ENCODE data around the gene HNRNPC. TPM values are rescaled to one million over a fixed set of nuclear protein-coding genes. Genes with fewer than 3 reads are reported as not detected.

The HNRNPC gene
- total RNA-seq, 2 donors from 2014 or later, result 751 to 1,003 TPM

GRCh38 chr14:21268617-21269251 is 508 bp downstream of the HNRNPC start:
- WGBS, 2 experiments (ENCODE audit: insufficient coverage in 1 of 2, insufficient read length in 1 of 2), result 0% methylated on average over 11 to 21 of the region's 24 CpGs
- H3K4me1 Mint-ChIP-seq, result peaks cover 28% of the 10 kb centered on the region
- no peak for DNase-seq
- H3K9me3 ChIP-seq (ENCODE audit: control insufficient read depth, low read length), result no peaks in the 10 kb centered on the region
- H3K4me3 Mint-ChIP-seq, result peak overlapping the region; percentile 96
- no peaks in the 10 kb centered on the region for H3K9me3 Mint-ChIP-seq
- peak overlapping the region; percentile 93 for H3K27ac ChIP-seq (ENCODE audit: low read depth, low read length)
- H3K27ac Mint-ChIP-seq, result peak overlapping the region; percentile 100
- peaks cover 3% of the 10 kb centered on the region for H3K4me1 ChIP-seq (ENCODE audit: control insufficient read depth, insufficient read depth, low read length)
- H3K9ac ChIP-seq (ENCODE audit: extremely low read depth, low read length, poor library complexity, severe bottlenecking), result peak overlapping the region; percentile 100
- H3K36me3 ChIP-seq (ENCODE audit: control insufficient read depth, insufficient read depth, low read length), result peaks cover 47% of the 10 kb centered on the region
- no peaks in the 10 kb centered on the region for H3K27me3 Mint-ChIP-seq (ENCODE audit: insufficient read depth)
- H3K4me3 ChIP-seq (ENCODE audit: low read length), result peak overlapping the region; percentile 97
- H3K36me3 Mint-ChIP-seq (ENCODE audit: low read depth), result peaks cover 49% of the 10 kb centered on the region
- no peaks in the 10 kb centered on the region for H3K27me3 ChIP-seq (ENCODE audit: control insufficient read depth, insufficient read depth, low read length, poor library complexity, severe bottlenecking)
- no peak for TF ChIP-seq CTCF (conservative IDR thresholded peaks at IDR 0.05)

GRCh38 chr14:21267886-21268616 is 1.2 kb downstream of the HNRNPC start:
- 1 to 4% methylated on average over 12 to 14 of the region's 16 CpGs for WGBS, 2 experiments (ENCODE audit: insufficient coverage in 1 of 2, insufficient read length in 1 of 2)
- H3K36me3 Mint-ChIP-seq (ENCODE audit: low read depth), result peaks cover 56% of the 10 kb centered on the region
- no peaks in the 10 kb centered on the region for H3K9me3 Mint-ChIP-seq

GRCh38 chr14:21267431-21267845 is 1.8 kb downstream of the HNRNPC start:
- Mint-ChIP-seq H3K27me3 (ENCODE audit: insufficient read depth) (no peaks in the 10 kb centered on the region), H3K9me3 (no peaks in the 10 kb centered on the region), H3K36me3 (ENCODE audit: low read depth) (peaks cover 62% of the 10 kb centered on the region), H3K4me3 (peak overlapping the region; percentile 96), H3K4me1 (peaks cover 36% of the 10 kb centered on the region), H3K27ac (peak overlapping the region; percentile 100)
- Histone ChIP-seq H3K4me1 (ENCODE audit: control insufficient read depth, insufficient read depth, low read length) (peaks cover 3% of the 10 kb centered on the region), H3K36me3 (ENCODE audit: control insufficient read depth, insufficient read depth, low read length) (peaks cover 60% of the 10 kb centered on the region), H3K9me3 (ENCODE audit: control insufficient read depth, low read length) (no peaks in the 10 kb centered on the region), H3K27me3 (ENCODE audit: control insufficient read depth, insufficient read depth, low read length, poor library complexity, severe bottlenecking) (no peaks in the 10 kb centered on the region), H3K9ac (ENCODE audit: extremely low read depth, low read length, poor library complexity, severe bottlenecking) (peak overlapping the region; percentile 100), H3K27ac (ENCODE audit: low read depth, low read length) (no peak overlapping the region), H3K4me3 (ENCODE audit: low read length) (peak overlapping the region; percentile 97)
- no peak for DNase-seq
- TF ChIP-seq CTCF (conservative IDR thresholded peaks at IDR 0.05), result no peak
- 8% methylated on average over 6 to 10 of the region's 10 CpGs for WGBS, 2 experiments (ENCODE audit: insufficient coverage in 1 of 2, insufficient read length in 1 of 2)

More at GRCh38 chr14:21267886-21268616, 1.2 kb downstream of the HNRNPC start:
- peak overlapping the region; percentile 96 for H3K4me3 Mint-ChIP-seq
- Histone ChIP-seq H3K36me3 (ENCODE audit: control insufficient read depth, insufficient read depth, low read length) (peaks cover 54% of the 10 kb centered on the region), H3K9me3 (ENCODE audit: control insufficient read depth, low read length) (no peaks in the 10 kb centered on the region), H3K27me3 (ENCODE audit: control insufficient read depth, insufficient read depth, low read length, poor library complexity, severe bottlenecking) (no peaks in the 10 kb centered on the region), H3K9ac (ENCODE audit: extremely low read depth, low read length, poor library complexity, severe bottlenecking) (peak overlapping the region; percentile 100), H3K27ac (ENCODE audit: low read depth, low read length) (peak overlapping the region; percentile 36), H3K4me1 (ENCODE audit: control insufficient read depth, insufficient read depth, low read length) (peaks cover 3% of the 10 kb centered on the region), H3K4me3 (ENCODE audit: low read length) (peak overlapping the region; percentile 97)
- no peak for TF ChIP-seq CTCF (conservative IDR thresholded peaks at IDR 0.05)
- no peak for DNase-seq
- H3K4me1 Mint-ChIP-seq, result peaks cover 34% of the 10 kb centered on the region
- H3K27me3 Mint-ChIP-seq (ENCODE audit: insufficient read depth), result no peaks in the 10 kb centered on the region
- H3K27ac Mint-ChIP-seq, result peak overlapping the region; percentile 100
